ENCODE data around the gene ZNF804B. TPM values are rescaled to one million over a fixed set of nuclear protein-coding genes. Genes with fewer than 3 reads are reported as not detected.

The ZNF804B gene
- total RNA-seq, 1 experiment from 2014 or later: not detected

- no peak overlapping the region for H3K27ac ChIP-seq (ENCODE audit: low read depth, low read length, poor library complexity, severe bottlenecking)
- ChIA-PET POLR2A (ENCODE audit: low non-redundant PET) (no interaction called here), CTCF (no interaction called here)
- TF ChIP-seq CTCF (conservative IDR thresholded peaks at IDR 0.05; ENCODE audit: low read depth, low read length) (no peak), EZH2 (IDR thresholded peaks at IDR 0.05; ENCODE audit: borderline replicate concordance, low read depth, low read length, poor library complexity, severe bottlenecking) (no peak)
- no peaks in the 10 kb centered on the region for H3K9me3 ChIP-seq (ENCODE audit: low read depth, low read length, poor library complexity, severe bottlenecking)
- DNase-seq (ENCODE audit: low spot score): no peak
- intact Hi-C loops (cut with micrococcal nuclease; ENCODE audit: unreplicated experiment): no loop called here
- no peaks in the 10 kb centered on the region for H3K36me3 ChIP-seq (ENCODE audit: insufficient read depth, low read length, poor library complexity, severe bottlenecking)
- H3K4me1 ChIP-seq (ENCODE audit: insufficient read depth, low read length, poor library complexity, severe bottlenecking): no peaks in the 10 kb centered on the region
- H3K27me3 ChIP-seq (replicated peaks; ENCODE audit: insufficient read depth, low read depth, low read length, poor library complexity): peaks cover 4% of the 10 kb centered on the region
- BruUV-seq (replicated peaks): no TSS peak
- H3K4me3 ChIP-seq (ENCODE audit: low read depth, low read length, poor library complexity, severe bottlenecking): no peak overlapping the region
Measured at GRCh38 chr7:88885131-88885530, 125.6 kb downstream of the ZNF804B start.

GRCh38 chr7:88888684-88889083 lies 129.2 kb downstream of the ZNF804B start:
- H3K4me3 ChIP-seq (ENCODE audit: low read depth, low read length, poor library complexity, severe bottlenecking): no peak overlapping the region
- DNase-seq (ENCODE audit: low spot score): no peak
- CTCF ChIA-PET: no interaction called here
- no TSS peak for BruUV-seq (replicated peaks)
- no peak overlapping the region for H3K27ac ChIP-seq (ENCODE audit: low read depth, low read length, poor library complexity, severe bottlenecking)
- POLR2A ChIA-PET (ENCODE audit: low non-redundant PET): no interaction called here
- TF ChIP-seq EZH2 (IDR thresholded peaks at IDR 0.05; ENCODE audit: borderline replicate concordance, low read depth, low read length, poor library complexity, severe bottlenecking) (no peak), CTCF (conservative IDR thresholded peaks at IDR 0.05; ENCODE audit: low read depth, low read length) (no peak)
- peaks cover 2% of the 10 kb centered on the region for H3K27me3 ChIP-seq (replicated peaks; ENCODE audit: insufficient read depth, low read depth, low read length, poor library complexity)
- intact Hi-C loops (cut with micrococcal nuclease; ENCODE audit: unreplicated experiment): no loop called here
- H3K36me3 ChIP-seq (ENCODE audit: insufficient read depth, low read length, poor library complexity, severe bottlenecking): no peaks in the 10 kb centered on the region
- H3K4me1 ChIP-seq (ENCODE audit: insufficient read depth, low read length, poor library complexity, severe bottlenecking): no peaks in the 10 kb centered on the region
- no peaks in the 10 kb centered on the region for H3K9me3 ChIP-seq (ENCODE audit: low read depth, low read length, poor library complexity, severe bottlenecking)

- Histone ChIP-seq H3K4me3 (ENCODE audit: low read depth, low read length, poor library complexity, severe bottlenecking) (no peak overlapping the region), H3K27ac (ENCODE audit: low read depth, low read length, poor library complexity, severe bottlenecking) (no peak overlapping the region), H3K4me1 (ENCODE audit: insufficient read depth, low read length, poor library complexity, severe bottlenecking) (no peaks in the 10 kb centered on the region), H3K9me3 (ENCODE audit: low read depth, low read length, poor library complexity, severe bottlenecking) (no peaks in the 10 kb centered on the region), H3K36me3 (ENCODE audit: insufficient read depth, low read length, poor library complexity, severe bottlenecking) (no peaks in the 10 kb centered on the region), H3K27me3 (replicated peaks; ENCODE audit: insufficient read depth, low read depth, low read length, poor library complexity) (no peaks in the 10 kb centered on the region)
- CTCF ChIA-PET: no interaction called here
- BruUV-seq (replicated peaks): no TSS peak
- POLR2A ChIA-PET (ENCODE audit: low non-redundant PET): no interaction called here
- no peak for DNase-seq (ENCODE audit: low spot score)
- no peak for TF ChIP-seq EZH2 (IDR thresholded peaks at IDR 0.05; ENCODE audit: borderline replicate concordance, low read depth, low read length, poor library complexity, severe bottlenecking)
- no peak for TF ChIP-seq CTCF (conservative IDR thresholded peaks at IDR 0.05; ENCODE audit: low read depth, low read length)
- intact Hi-C loops (cut with micrococcal nuclease; ENCODE audit: unreplicated experiment): loop anchor here (10.0 kb wide), 1 partner anchor 64 kb away; no protein-coding TSS in a partner anchor
Measured at GRCh38 chr7:88910516-88910915, 151.0 kb downstream of the ZNF804B start.
